ENCODE results near the gene LIN54. TPM values are rescaled to one million over a fixed set of nuclear protein-coding genes. Genes with fewer than 3 reads are reported as not detected.
A peak's percentile ranks its signal among the peaks of the same experiment; 100 is the strongest.

The LIN54 gene
- total and polyA plus RNA-seq, 9 of the 15 experiments (the other 6 are each of a cell fraction or from before 2014, with no cell fraction given): 2.2 to 22.5 (median 15.8) TPM

DNA sequence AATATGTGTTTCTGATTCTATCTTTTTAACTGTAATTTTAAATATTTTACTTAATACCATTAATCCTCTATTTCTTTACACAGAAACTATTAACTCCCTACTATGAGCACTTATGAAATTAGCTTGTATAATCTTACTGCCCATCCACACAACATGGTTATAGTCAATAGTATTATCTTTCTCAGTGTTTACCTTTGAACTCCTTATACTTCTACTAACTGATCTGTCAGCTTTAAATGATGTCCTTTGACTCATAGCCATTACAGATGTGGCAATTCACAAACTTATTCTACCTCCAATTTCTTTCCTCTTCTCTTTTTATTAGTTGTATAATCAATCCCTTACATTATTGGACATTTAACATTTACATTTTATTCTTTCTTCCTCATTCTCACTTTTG, 125.2 kb downstream of the LIN54 start (continued):
- TF ChIP-seq, protein P1, sequence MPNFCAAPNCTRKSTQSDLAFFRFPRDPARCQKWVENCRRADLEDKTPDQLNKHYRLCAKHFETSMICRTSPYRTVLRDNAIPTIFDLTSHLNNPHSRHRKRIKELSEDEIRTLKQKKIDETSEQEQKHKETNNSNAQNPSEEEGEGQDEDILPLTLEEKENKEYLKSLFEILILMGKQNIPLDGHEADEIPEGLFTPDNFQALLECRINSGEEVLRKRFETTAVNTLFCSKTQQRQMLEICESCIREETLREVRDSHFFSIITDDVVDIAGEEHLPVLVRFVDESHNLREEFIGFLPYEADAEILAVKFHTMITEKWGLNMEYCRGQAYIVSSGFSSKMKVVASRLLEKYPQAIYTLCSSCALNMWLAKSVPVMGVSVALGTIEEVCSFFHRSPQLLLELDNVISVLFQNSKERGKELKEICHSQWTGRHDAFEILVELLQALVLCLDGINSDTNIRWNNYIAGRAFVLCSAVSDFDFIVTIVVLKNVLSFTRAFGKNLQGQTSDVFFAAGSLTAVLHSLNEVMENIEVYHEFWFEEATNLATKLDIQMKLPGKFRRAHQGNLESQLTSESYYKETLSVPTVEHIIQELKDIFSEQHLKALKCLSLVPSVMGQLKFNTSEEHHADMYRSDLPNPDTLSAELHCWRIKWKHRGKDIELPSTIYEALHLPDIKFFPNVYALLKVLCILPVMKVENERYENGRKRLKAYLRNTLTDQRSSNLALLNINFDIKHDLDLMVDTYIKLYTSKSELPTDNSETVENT (CRISPR knock-in tag; IDR thresholded peaks at IDR 0.05): no peak
- TF ChIP-seq MEIS2 (IDR thresholded peaks at IDR 0.05; ENCODE audit: partially characterized antibody) (peak; percentile 89), ATF1 (CRISPR knock-in tag; IDR thresholded peaks at IDR 0.05) (no peak), ATF1 (tag; IDR thresholded peaks at IDR 0.05) (no peak), ZNF316 (IDR thresholded peaks at IDR 0.05) (peak; percentile 43)

Small RNA genes within 50 kb of the gene (small RNA-seq; reads per million reads assigned to genes)
- not detected for gene RF00019
- gene RNU6-615P: not detected

Other genes starting within 250 kb of the LIN54 start
- gene SCD5, start 212.0 kb downstream of the LIN54 start, total RNA-seq (2014; rRNA removed): not detected in 2 replicates
- gene SCD5, start 212.0 kb downstream of the LIN54 start, total RNA-seq (2014; rRNA removed; fragmentation: Illumina TruSeq; extraction: Trizol): 0.04 TPM in 1 of 2 replicates, not detected in the other
- gene SCD5, start 212.0 kb downstream of the LIN54 start, total RNA-seq (2015; rRNA removed; fragmentation: Illumina TruSeq; extraction: Trizol): not detected in 2 replicates
- gene SCD5, start 212.0 kb downstream of the LIN54 start, total RNA-seq (2021): 0.18 and 0.20 TPM in 2 replicates
- 0.03 and 0.04 TPM in 2 replicates for gene SCD5, start 212.0 kb downstream of the LIN54 start, polyA plus RNA-seq (2011; rRNA removed)
- not detected in 2 replicates for gene SCD5, start 212.0 kb downstream of the LIN54 start, polyA plus RNA-seq (2014; fragmentation: Illumina TruSeq; extraction: Trizol)
- under 1 TPM in 1 of 2 experiments, not detected in 1; 0.01 TPM for gene SCD5, start 212.0 kb downstream of the LIN54 start, polyA plus RNA-seq (2014; fragmentation: Nextera tagmentation; extraction: Ambion mirVana)
- not detected in 2 replicates for gene SCD5, start 212.0 kb downstream of the LIN54 start, polyA plus RNA-seq (2014; rRNA removed)
- 78.9 and 96.2 TPM in 2 replicates for gene SEC31A, start 119.7 kb downstream of the LIN54 start, total RNA-seq (2014; rRNA removed)
- 177 and 187 TPM in 2 replicates for gene SEC31A, start 119.7 kb downstream of the LIN54 start, total RNA-seq (2014; rRNA removed; fragmentation: Illumina TruSeq; extraction: Trizol)
- gene SEC31A, start 119.7 kb downstream of the LIN54 start, total RNA-seq (2015; rRNA removed; fragmentation: Illumina TruSeq; extraction: Trizol): 176 and 190 TPM in 2 replicates
- gene SEC31A, start 119.7 kb downstream of the LIN54 start, total RNA-seq (2021): 173 and 174 TPM in 2 replicates
- gene SEC31A, start 119.7 kb downstream of the LIN54 start, polyA plus RNA-seq (2011; rRNA removed): 224 and 255 TPM in 2 replicates
- 186 and 241 TPM in 2 replicates for gene SEC31A, start 119.7 kb downstream of the LIN54 start, polyA plus RNA-seq (2014; fragmentation: Illumina TruSeq; extraction: Trizol)
- gene SEC31A, start 119.7 kb downstream of the LIN54 start, polyA plus RNA-seq (2014; fragmentation: Nextera tagmentation; extraction: Ambion mirVana): 100 to 1,000 TPM; 106 to 142 TPM
- 117 and 131 TPM in 2 replicates for gene SEC31A, start 119.7 kb downstream of the LIN54 start, polyA plus RNA-seq (2014; rRNA removed)
- 3.4 and 4.7 TPM in 2 replicates for gene THAP9, start 110.1 kb downstream of the LIN54 start, total RNA-seq (2014; rRNA removed)
- 5.8 and 6.6 TPM in 2 replicates for gene THAP9, start 110.1 kb downstream of the LIN54 start, total RNA-seq (2014; rRNA removed; fragmentation: Illumina TruSeq; extraction: Trizol)
- gene THAP9, start 110.1 kb downstream of the LIN54 start, total RNA-seq (2015; rRNA removed; fragmentation: Illumina TruSeq; extraction: Trizol): 5.8 and 7.0 TPM in 2 replicates
- 4.5 and 5.4 TPM in 2 replicates for gene THAP9, start 110.1 kb downstream of the LIN54 start, total RNA-seq (2021)
- 6.0 and 6.9 TPM in 2 replicates for gene THAP9, start 110.1 kb downstream of the LIN54 start, polyA plus RNA-seq (2011; rRNA removed)
- gene THAP9, start 110.1 kb downstream of the LIN54 start, polyA plus RNA-seq (2014; fragmentation: Illumina TruSeq; extraction: Trizol): 3.7 and 3.8 TPM in 2 replicates
- 1 to 10 TPM; 4.8 to 5.6 TPM for gene THAP9, start 110.1 kb downstream of the LIN54 start, polyA plus RNA-seq (2014; fragmentation: Nextera tagmentation; extraction: Ambion mirVana)
- 3.4 and 5.4 TPM in 2 replicates for gene THAP9, start 110.1 kb downstream of the LIN54 start, polyA plus RNA-seq (2014; rRNA removed)
- 46.6 and 67.8 TPM in 2 replicates for gene COPS4, start 24.4 kb upstream of the LIN54 start, total RNA-seq (2014; rRNA removed)
- 69.9 and 76.0 TPM in 2 replicates for gene COPS4, start 24.4 kb upstream of the LIN54 start, total RNA-seq (2014; rRNA removed; fragmentation: Illumina TruSeq; extraction: Trizol)
- 67.9 and 70.9 TPM in 2 replicates for gene COPS4, start 24.4 kb upstream of the LIN54 start, total RNA-seq (2015; rRNA removed; fragmentation: Illumina TruSeq; extraction: Trizol)
- 44.7 and 48.6 TPM in 2 replicates for gene COPS4, start 24.4 kb upstream of the LIN54 start, total RNA-seq (2021)
- gene COPS4, start 24.4 kb upstream of the LIN54 start, polyA plus RNA-seq (2011; rRNA removed): 59.4 and 77.9 TPM in 2 replicates
- 82.4 and 82.7 TPM in 2 replicates for gene COPS4, start 24.4 kb upstream of the LIN54 start, polyA plus RNA-seq (2014; fragmentation: Illumina TruSeq; extraction: Trizol)
- 100 to 1,000 TPM; 171 to 180 TPM for gene COPS4, start 24.4 kb upstream of the LIN54 start, polyA plus RNA-seq (2014; fragmentation: Nextera tagmentation; extraction: Ambion mirVana)
- gene COPS4, start 24.4 kb upstream of the LIN54 start, polyA plus RNA-seq (2014; rRNA removed): 57.5 and 78.4 TPM in 2 replicates
- gene PLAC8, start 103.9 kb upstream of the LIN54 start, total RNA-seq (2014; rRNA removed): not detected in 2 replicates
- gene PLAC8, start 103.9 kb upstream of the LIN54 start, total RNA-seq (2014; rRNA removed; fragmentation: Illumina TruSeq; extraction: Trizol): not detected in 2 replicates
- 0.30 and 0.51 TPM in 2 replicates for gene PLAC8, start 103.9 kb upstream of the LIN54 start, total RNA-seq (2015; rRNA removed; fragmentation: Illumina TruSeq; extraction: Trizol)
- gene PLAC8, start 103.9 kb upstream of the LIN54 start, total RNA-seq (2021): 0.27 and 0.58 TPM in 2 replicates
- gene PLAC8, start 103.9 kb upstream of the LIN54 start, polyA plus RNA-seq (2011; rRNA removed): 0.07 TPM in 1 of 2 replicates, not detected in the other
- not detected in 2 replicates for gene PLAC8, start 103.9 kb upstream of the LIN54 start, polyA plus RNA-seq (2014; fragmentation: Illumina TruSeq; extraction: Trizol)
- gene PLAC8, start 103.9 kb upstream of the LIN54 start, polyA plus RNA-seq (2014; fragmentation: Nextera tagmentation; extraction: Ambion mirVana): not detected
- 0.05 TPM in 1 of 2 replicates, not detected in the other for gene PLAC8, start 103.9 kb upstream of the LIN54 start, polyA plus RNA-seq (2014; rRNA removed)